ENCODE data around the gene SERTAD2. TPM values are rescaled to one million over a fixed set of nuclear protein-coding genes. Genes with fewer than 3 reads are reported as not detected.

SERTAD2 gene
- total and polyA plus RNA-seq, 2 of the 4 experiments (the other 2 are of a cell fraction), result 5.0 to 11.0 TPM

DNA sequence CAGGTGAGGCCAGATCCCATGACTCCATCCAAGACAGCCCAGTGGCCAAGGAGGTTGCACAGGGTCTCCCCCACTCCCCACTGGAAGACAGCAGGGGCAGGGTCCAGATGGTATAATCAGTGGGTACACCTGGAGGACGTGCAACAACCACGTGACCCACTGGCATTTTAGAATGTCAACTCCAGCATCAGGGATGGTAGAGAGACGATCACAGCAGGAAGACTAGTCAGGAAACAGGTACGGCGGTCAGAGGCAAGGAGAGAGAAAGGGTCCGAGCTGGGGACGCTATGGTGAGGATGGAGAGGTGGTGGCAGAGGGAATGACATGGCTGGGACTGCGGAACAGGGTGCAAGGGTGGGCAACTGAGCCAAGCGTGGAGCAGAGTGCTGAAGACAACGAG, 23.0 kb downstream of the SERTAD2 start:
- no peak overlapping the region for H2AFZ ChIP-seq (replicated peaks; ENCODE audit: low read length, poor library complexity)
- no TSS peak for BruUV-seq (replicated peaks)
- peaks cover 11% of the 10 kb centered on the region for H3K27me3 ChIP-seq (ENCODE audit: control insufficient read depth, insufficient read depth, low read length)
- ChIA-PET POLR2A (ENCODE audit: unreplicated experiment) (interaction anchor here (0.6 kb wide), 1 partner anchor 11 kb away, joined by 3 read pairs; no protein-coding TSS in a partner anchor), CTCF (no interaction called here)
- no peak overlapping the region for H3K18ac ChIP-seq (ENCODE audit: low read depth, low read length)
- no peak overlapping the region for H2AK9ac ChIP-seq (replicated peaks; ENCODE audit: low read depth, low read length, poor library complexity)
- no peak overlapping the region for H3K27ac ChIP-seq (ENCODE audit: insufficient read depth, low read length)
- no peak overlapping the region for H3K4ac ChIP-seq (ENCODE audit: low read depth, low read length)
- no peak overlapping the region for H2AK5ac ChIP-seq (ENCODE audit: low read depth, low read length)
- no peak overlapping the region for H4K91ac ChIP-seq (ENCODE audit: insufficient read depth, low read depth, low read length)
- peaks cover 15 to 20% of the 10 kb centered on the region in 2 experiments; a peak in 3 of 4 replicates for H3K79me1 ChIP-seq (ENCODE audit: low read depth in 1 of 2, low read length in 2 of 2)
- no peak overlapping the region for H3K4me2 ChIP-seq (ENCODE audit: low read depth, low read length)
- ATAC-seq (ENCODE audit: low read depth), result no peak
- no peak overlapping the region for H3K56ac ChIP-seq (ENCODE audit: extremely low read depth, insufficient read depth, low read length)
- H2BK20ac ChIP-seq (ENCODE audit: low read depth, low read length), result no peak overlapping the region
- H3K4me3 ChIP-seq (ENCODE audit: insufficient read depth, low read depth, low read length), result no peak overlapping the region
- peaks cover 27% of the 10 kb centered on the region for H4K20me1 ChIP-seq (ENCODE audit: insufficient read depth, low read length)
- in situ Hi-C loops (cut with MboI; ENCODE audit: low sequenced_read_pairs), result loop anchor here (5.0 kb wide), 1 partner anchor 232 kb away; no protein-coding TSS in a partner anchor
- peaks cover 10% of the 10 kb centered on the region for H3K4me1 ChIP-seq (ENCODE audit: control insufficient read depth, insufficient read depth, low read length)
- TF ChIP-seq NFE2L2 (IDR thresholded peaks at IDR 0.05; ENCODE audit: low read depth, low read length) (no peak), RCOR1 (IDR thresholded peaks at IDR 0.05; ENCODE audit: insufficient replicate concordance, low read length) (no peak), SMC3 (IDR thresholded peaks at IDR 0.05; ENCODE audit: low read depth, low read length) (no peak)
- no peak overlapping the region for H3K14ac ChIP-seq (replicated peaks; ENCODE audit: low read depth, low read length)
- H3K9me1 ChIP-seq (ENCODE audit: insufficient read depth, low read length), result peaks cover 8% of the 10 kb centered on the region
- H3K23ac ChIP-seq (ENCODE audit: low read depth, low read length), result no peak overlapping the region
- no peak overlapping the region for H2BK15ac ChIP-seq (ENCODE audit: low read depth, low read length)
- intact Hi-C loops (cut with micrococcal nuclease), result no loop called here
- DNase-seq, result no peak
- no peak overlapping the region for H2BK5ac ChIP-seq (ENCODE audit: low read depth, low read length, poor library complexity, severe bottlenecking)
- no peak overlapping the region for H2BK120ac ChIP-seq (ENCODE audit: low read depth, low read length)
- dilution Hi-C loops (cut with HindIII; ENCODE audit: low sequenced_read_pairs, unreplicated experiment), result no loop called here
- H4K5ac ChIP-seq (ENCODE audit: low read depth, low read length), result no peak overlapping the region
- no peak overlapping the region for H3K9ac ChIP-seq (ENCODE audit: low read depth, low read length)
- H3K9me3 ChIP-seq (ENCODE audit: control insufficient read depth, insufficient read depth, low read length), result no peaks in the 10 kb centered on the region
- 96% methylated on average over 4 of the region's 10 CpGs; no CpG with 5 or more reads in 1 of the 2 experiments for WGBS, 2 experiments (ENCODE audit: extremely low coverage in 2 of 2, insufficient read length in 1 of 2)
- no peak overlapping the region for H4K8ac ChIP-seq (ENCODE audit: low read depth in 2 of 2, low read length in 2 of 2)
- H3K36me3 ChIP-seq (ENCODE audit: control insufficient read depth, insufficient read depth, low read length), result peaks cover 10% of the 10 kb centered on the region
